ENCODE results near the gene ZNF555.
A peak's percentile ranks its signal among the peaks of the same experiment; 100 is the strongest.

DNA sequence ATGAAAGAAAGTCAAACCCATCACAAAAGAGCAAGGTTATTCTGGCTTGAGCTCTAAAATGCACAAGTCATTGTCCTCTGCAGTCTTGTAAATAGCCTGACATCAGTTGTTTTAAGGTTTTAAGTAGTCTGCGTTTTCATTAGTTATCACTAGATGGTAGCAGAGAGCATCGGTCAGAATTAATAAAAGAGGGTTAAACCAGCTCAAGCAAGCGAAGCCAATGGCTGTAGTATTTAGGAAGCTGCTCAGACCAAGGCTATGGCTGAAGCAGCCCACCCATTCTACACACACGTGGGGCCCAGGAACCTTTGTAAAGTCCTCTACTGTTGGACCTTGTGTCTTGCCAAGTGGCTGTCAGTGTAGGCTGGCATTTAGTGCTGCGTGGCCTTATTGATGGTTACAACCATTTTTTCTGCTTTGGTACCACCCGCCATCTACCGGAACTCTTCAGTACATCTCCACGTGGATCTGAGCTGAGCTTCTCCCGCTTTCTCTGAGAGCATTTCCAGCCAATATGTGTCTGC lies 46.2 kb downstream of the ZNF555 start:
- TF ChIP-seq, protein P1, sequence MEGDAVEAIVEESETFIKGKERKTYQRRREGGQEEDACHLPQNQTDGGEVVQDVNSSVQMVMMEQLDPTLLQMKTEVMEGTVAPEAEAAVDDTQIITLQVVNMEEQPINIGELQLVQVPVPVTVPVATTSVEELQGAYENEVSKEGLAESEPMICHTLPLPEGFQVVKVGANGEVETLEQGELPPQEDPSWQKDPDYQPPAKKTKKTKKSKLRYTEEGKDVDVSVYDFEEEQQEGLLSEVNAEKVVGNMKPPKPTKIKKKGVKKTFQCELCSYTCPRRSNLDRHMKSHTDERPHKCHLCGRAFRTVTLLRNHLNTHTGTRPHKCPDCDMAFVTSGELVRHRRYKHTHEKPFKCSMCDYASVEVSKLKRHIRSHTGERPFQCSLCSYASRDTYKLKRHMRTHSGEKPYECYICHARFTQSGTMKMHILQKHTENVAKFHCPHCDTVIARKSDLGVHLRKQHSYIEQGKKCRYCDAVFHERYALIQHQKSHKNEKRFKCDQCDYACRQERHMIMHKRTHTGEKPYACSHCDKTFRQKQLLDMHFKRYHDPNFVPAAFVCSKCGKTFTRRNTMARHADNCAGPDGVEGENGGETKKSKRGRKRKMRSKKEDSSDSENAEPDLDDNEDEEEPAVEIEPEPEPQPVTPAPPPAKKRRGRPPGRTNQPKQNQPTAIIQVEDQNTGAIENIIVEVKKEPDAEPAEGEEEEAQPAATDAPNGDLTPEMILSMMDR (IDR thresholded peaks at IDR 0.05): peak; percentile 50 to 64 (median 51)
- no peak for TF ChIP-seq EP300 (IDR thresholded peaks at IDR 0.05)

Measured in ovary (tissue), 3 donors.